Astrocyte (in vitro differentiated cells and primary cell): ENCODE results near the gene TAF7L. TPM values are rescaled to one million over a fixed set of nuclear protein-coding genes. Genes with fewer than 3 reads are reported as not detected.
A peak's percentile ranks its signal among the peaks of the same experiment; 100 is the strongest.

Source experiments
- DNase-seq: peaks from one replicate; pipeline ENCODE4 v3.0.0-alpha.2; 2010; ENCODE audit warnings: low read depth
- FAIRE-seq: peaks from 2 replicates; lab custom pipeline; 2011; peaks lifted over from hg19 to GRCh38; lab: Jason Lieb, UNC
- H2AFZ ChIP-seq: 2 replicates; pipeline ENCODE4 v1.6.0; 2012; ENCODE audit warnings: low read depth, low read length, inconsistent platforms
- H3K27ac ChIP-seq: 2 replicates; pipeline ENCODE4 v1.5.1; 2011; ENCODE audit warnings: low read depth, low read length, inconsistent platforms
- H3K27me3 ChIP-seq: 2 replicates; pipeline ENCODE4 v1.6.0; 2011; ENCODE audit warnings: low read length, inconsistent platforms; ENCODE audit not compliant: insufficient read depth
- H3K36me3 ChIP-seq: 2 replicates; pipeline ENCODE4 v1.5.1; 2011; ENCODE audit warnings: low read length, inconsistent platforms; ENCODE audit not compliant: insufficient read depth
- H3K4me1 ChIP-seq: 2 replicates; pipeline ENCODE4 v1.5.1; 2011; ENCODE audit warnings: low read length, inconsistent platforms; ENCODE audit not compliant: insufficient read depth
- H3K4me2 ChIP-seq: 2 replicates; pipeline ENCODE4 v1.6.0; 2012; ENCODE audit warnings: low read length, inconsistent platforms
- H3K4me3 ChIP-seq: 2 replicates; pipeline ENCODE4 v1.5.1; 2011; ENCODE audit warnings: low read depth, mild to moderate bottlenecking, low read length, inconsistent platforms; ENCODE audit not compliant: insufficient read depth
- H3K79me2 ChIP-seq: 2 replicates; pipeline ENCODE4 v1.6.0; 2012; ENCODE audit warnings: mild to moderate bottlenecking, low read length, inconsistent platforms; ENCODE audit not compliant: insufficient read depth
- H3K9ac ChIP-seq: 2 replicates; pipeline ENCODE4 v1.6.0; 2012; ENCODE audit warnings: mild to moderate bottlenecking, low read length, inconsistent platforms
- H3K9me3 ChIP-seq: 2 replicates; pipeline ENCODE4 v1.5.1; 2012; ENCODE audit warnings: low read depth, mild to moderate bottlenecking, low read length, inconsistent platforms; ENCODE audit not compliant: insufficient read depth
- H4K20me1 ChIP-seq: 2 replicates; pipeline ENCODE4 v1.6.0; 2012; ENCODE audit warnings: low read length, inconsistent platforms; ENCODE audit not compliant: insufficient read depth
- H3K27ac Mint-ChIP-seq: one replicate; pipeline ENCODE4 v1.8.0; 2021; ENCODE audit warnings: mild to moderate bottlenecking, mixed read lengths; ENCODE audit not compliant: unreplicated experiment
- H3K27me3 Mint-ChIP-seq: one replicate; pipeline ENCODE4 v1.8.0; 2021; ENCODE audit warnings: low read depth, mixed read lengths; ENCODE audit not compliant: unreplicated experiment
- H3K36me3 Mint-ChIP-seq: one replicate; pipeline ENCODE4 v1.8.0; 2021; ENCODE audit warnings: low read depth, mixed read lengths; ENCODE audit not compliant: unreplicated experiment
- H3K4me1 Mint-ChIP-seq: one replicate; pipeline ENCODE4 v1.8.0; 2021; ENCODE audit warnings: low read depth, mixed read lengths; ENCODE audit not compliant: unreplicated experiment
- H3K4me3 Mint-ChIP-seq: one replicate; pipeline ENCODE4 v1.8.0; 2021; ENCODE audit warnings: mild to moderate bottlenecking, moderate library complexity, mixed read lengths; ENCODE audit not compliant: unreplicated experiment
- H3K9me3 Mint-ChIP-seq: one replicate; pipeline ENCODE4 v1.8.0; 2021; ENCODE audit warnings: mild to moderate bottlenecking, mixed read lengths; ENCODE audit not compliant: unreplicated experiment
- EZH2 ChIP-seq: IDR thresholded peaks from 2 replicates; pipeline ENCODE4 v1.6.1; 2012; ENCODE audit warnings: mild to moderate bottlenecking, low read length, inconsistent platforms; ENCODE audit not compliant: insufficient read depth
- total RNA-seq: library from RNA; stranded (reverse); gene quantifications from 2 replicates; pipeline ENCODE4 v1.2.1, GENCODE V29; 2021
- TF ChIP-seq, protein P1 (sequence below): IDR thresholded peaks from 2 replicates; pipeline ENCODE4 v1.5.1; 2011; ENCODE audit warnings: low read depth, mild to moderate bottlenecking, inconsistent platforms, low read length, moderate library complexity; ENCODE audit not compliant: insufficient read depth

Gene TAF7L
- total RNA-seq, 1 donor from 2014 or later: 0.27 TPM

DNA sequence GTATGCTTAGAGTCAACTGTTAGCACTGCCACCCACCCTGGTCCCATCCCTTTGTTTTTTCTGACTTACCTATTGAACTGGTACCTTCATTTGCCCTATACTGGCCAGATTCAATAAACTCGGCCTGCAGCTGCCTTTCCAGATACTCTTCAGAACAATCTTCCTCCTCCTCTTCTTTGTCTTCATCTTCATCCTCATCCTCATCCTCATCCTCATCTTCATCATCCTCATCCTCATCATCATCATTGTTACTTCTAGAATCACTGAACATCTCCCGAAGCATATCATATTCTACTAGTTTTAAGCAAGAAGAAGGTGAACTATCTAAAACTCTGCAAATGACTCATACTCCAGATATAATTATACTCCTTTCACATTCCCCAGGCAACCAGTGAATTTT, 14.9 kb downstream of the TAF7L start:
- no peak overlapping the region for H3K9ac ChIP-seq
- no peaks in the 10 kb centered on the region for H3K9me3 Mint-ChIP-seq
- no peak for DNase-seq
- H3K27me3 ChIP-seq: no peaks in the 10 kb centered on the region
- no peaks in the 10 kb centered on the region for H3K79me2 ChIP-seq
- no peaks in the 10 kb centered on the region for H3K4me1 ChIP-seq
- H3K36me3 Mint-ChIP-seq: no peaks in the 10 kb centered on the region
- H4K20me1 ChIP-seq: no peaks in the 10 kb centered on the region
- no peaks in the 10 kb centered on the region for H3K4me1 Mint-ChIP-seq
- H3K9me3 ChIP-seq: no peaks in the 10 kb centered on the region
- TF ChIP-seq, protein P1, sequence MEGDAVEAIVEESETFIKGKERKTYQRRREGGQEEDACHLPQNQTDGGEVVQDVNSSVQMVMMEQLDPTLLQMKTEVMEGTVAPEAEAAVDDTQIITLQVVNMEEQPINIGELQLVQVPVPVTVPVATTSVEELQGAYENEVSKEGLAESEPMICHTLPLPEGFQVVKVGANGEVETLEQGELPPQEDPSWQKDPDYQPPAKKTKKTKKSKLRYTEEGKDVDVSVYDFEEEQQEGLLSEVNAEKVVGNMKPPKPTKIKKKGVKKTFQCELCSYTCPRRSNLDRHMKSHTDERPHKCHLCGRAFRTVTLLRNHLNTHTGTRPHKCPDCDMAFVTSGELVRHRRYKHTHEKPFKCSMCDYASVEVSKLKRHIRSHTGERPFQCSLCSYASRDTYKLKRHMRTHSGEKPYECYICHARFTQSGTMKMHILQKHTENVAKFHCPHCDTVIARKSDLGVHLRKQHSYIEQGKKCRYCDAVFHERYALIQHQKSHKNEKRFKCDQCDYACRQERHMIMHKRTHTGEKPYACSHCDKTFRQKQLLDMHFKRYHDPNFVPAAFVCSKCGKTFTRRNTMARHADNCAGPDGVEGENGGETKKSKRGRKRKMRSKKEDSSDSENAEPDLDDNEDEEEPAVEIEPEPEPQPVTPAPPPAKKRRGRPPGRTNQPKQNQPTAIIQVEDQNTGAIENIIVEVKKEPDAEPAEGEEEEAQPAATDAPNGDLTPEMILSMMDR: no peak
- no peak for TF ChIP-seq EZH2
- no peaks in the 10 kb centered on the region for H3K36me3 ChIP-seq
- FAIRE-seq: no peak
- H3K4me2 ChIP-seq: no peak overlapping the region
- peaks cover 2% of the 10 kb centered on the region for H3K27me3 Mint-ChIP-seq
- H2AFZ ChIP-seq: no peak overlapping the region
- H3K4me3 ChIP-seq: no peak overlapping the region
- no peak overlapping the region for H3K4me3 Mint-ChIP-seq
- H3K27ac Mint-ChIP-seq: no peak overlapping the region
- H3K27ac ChIP-seq: no peak overlapping the region

DNA sequence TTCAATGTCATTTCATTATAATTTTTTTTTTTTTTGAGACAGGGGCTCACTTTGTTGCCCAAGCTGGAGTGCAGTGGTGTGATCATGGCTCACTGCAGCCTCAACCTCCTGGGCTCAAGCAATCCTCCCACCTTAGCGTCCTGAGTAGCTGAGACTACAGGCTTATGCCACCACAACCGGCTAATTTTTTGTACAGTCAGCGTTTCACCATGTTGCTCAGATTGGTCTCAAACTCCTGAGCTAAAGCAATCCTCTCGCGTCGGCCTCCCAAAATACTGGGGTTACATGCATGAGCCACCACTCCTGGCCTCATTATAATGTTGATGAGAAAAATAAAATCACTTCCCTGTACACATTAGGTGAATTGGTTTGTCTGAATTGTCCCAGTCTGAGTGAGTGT, 16.9 kb downstream of the TAF7L start:
- peaks cover 2% of the 10 kb centered on the region for H3K9me3 Mint-ChIP-seq
- TF ChIP-seq EZH2: no peak
- TF ChIP-seq, protein P1: no peak

DNA sequence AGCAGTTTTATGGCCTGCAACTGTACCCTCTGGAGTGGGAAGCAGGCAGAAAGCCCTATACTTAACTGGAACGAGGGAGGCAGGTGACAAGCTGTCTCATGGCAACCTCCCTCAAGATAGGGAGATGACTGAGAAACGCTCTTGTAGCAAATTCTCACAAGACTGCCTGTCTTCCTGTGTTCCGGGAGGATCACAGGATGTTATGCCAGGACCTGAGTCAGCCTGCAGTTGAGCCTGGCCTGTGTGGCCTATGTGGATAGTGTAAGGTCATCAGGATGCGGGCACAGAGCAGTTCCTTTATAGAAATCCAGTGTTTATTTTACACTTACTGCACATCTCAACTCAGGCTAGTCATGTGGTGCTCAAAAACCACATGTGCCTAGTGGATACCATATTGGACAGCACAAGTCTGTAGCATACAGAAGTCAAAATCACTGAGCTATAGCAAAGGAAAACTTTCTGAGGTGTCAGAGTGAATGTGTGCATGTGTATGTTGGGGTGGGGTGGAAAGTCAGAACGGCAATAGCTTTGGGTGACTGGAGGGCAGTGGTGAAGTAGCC, 25.2 kb downstream of the TAF7L start:
- Histone ChIP-seq H3K36me3 (no peaks in the 10 kb centered on the region), H3K9ac (peak overlapping the region; percentile 10), H3K4me3 (no peak overlapping the region), H3K4me1 (peaks cover 9% of the 10 kb centered on the region), H3K9me3 (no peaks in the 10 kb centered on the region), H3K79me2 (no peaks in the 10 kb centered on the region), H3K4me2 (peak overlapping the region; percentile 33), H3K27ac (peak overlapping the region; percentile 26), H2AFZ (no peak overlapping the region), H4K20me1 (no peaks in the 10 kb centered on the region), H3K27me3 (no peaks in the 10 kb centered on the region)
- no peaks in the 10 kb centered on the region for H3K4me1 Mint-ChIP-seq
- FAIRE-seq (peak; percentile 91), DNase-seq (peak; percentile 52)
- TF ChIP-seq EZH2: no peak
- TF ChIP-seq, protein P1: no peak
- peaks cover 2% of the 10 kb centered on the region for H3K9me3 Mint-ChIP-seq
- H3K27me3 Mint-ChIP-seq: no peaks in the 10 kb centered on the region
- H3K36me3 Mint-ChIP-seq: peaks cover 2% of the 10 kb centered on the region
- no peak overlapping the region for H3K27ac Mint-ChIP-seq
- H3K4me3 Mint-ChIP-seq: no peak overlapping the region

More for the DNA sequence above, 16.9 kb downstream of the TAF7L start:
- Histone ChIP-seq H3K4me2 (no peak overlapping the region), H3K27me3 (no peaks in the 10 kb centered on the region), H2AFZ (no peak overlapping the region), H3K9ac (no peak overlapping the region), H3K4me1 (no peaks in the 10 kb centered on the region), H3K27ac (no peak overlapping the region), H3K36me3 (no peaks in the 10 kb centered on the region), H4K20me1 (no peaks in the 10 kb centered on the region), H3K79me2 (no peaks in the 10 kb centered on the region), H3K4me3 (no peak overlapping the region), H3K9me3 (no peaks in the 10 kb centered on the region)
- Mint-ChIP-seq H3K4me3 (no peak overlapping the region), H3K4me1 (no peaks in the 10 kb centered on the region), H3K36me3 (no peaks in the 10 kb centered on the region), H3K27ac (no peak overlapping the region), H3K27me3 (peaks cover 2% of the 10 kb centered on the region)
- FAIRE-seq (no peak), DNase-seq (no peak)
